Activated gamma-delta T cell (primary cell): ENCODE data around the gene PPP1R36.
"Not testable (repeated sequence)": the region's sequence is repeated elsewhere in the genome, so short reads cannot be mapped to it uniquely, and the experiment has no call there.

Source experiments
- DNase-seq: peaks from one replicate; lab custom pipeline; 2025; lab: John Stamatoyannopoulos, UW

The PPP1R36 gene

GRCh38 chr14:64569138-64569631 is 19.4 kb downstream of the PPP1R36 start:
- no peak for DNase-seq

GRCh38 chr14:64569646-64570045 is 19.9 kb downstream of the PPP1R36 start:
- DNase-seq = not testable (repeated sequence)

- DNase-seq = no peak
Observed at GRCh38 chr14:64572386-64573104, 22.8 kb downstream of the PPP1R36 start.

- DNase-seq = no peak
Observed at GRCh38 chr14:64573109-64573508, 23.3 kb downstream of the PPP1R36 start.

GRCh38 chr14:64574371-64575107 is 24.8 kb downstream of the PPP1R36 start:
- DNase-seq = no peak

- DNase-seq = no peak
Observed at GRCh38 chr14:64577211-64577610, 27.4 kb downstream of the PPP1R36 start.

- DNase-seq = no peak
Observed at GRCh38 chr14:64580467-64580866, 30.7 kb downstream of the PPP1R36 start.

GRCh38 chr14:64581363-64581762 is 31.6 kb downstream of the PPP1R36 start:
- DNase-seq = no peak

GRCh38 chr14:64581817-64582216 is 32.1 kb downstream of the PPP1R36 start:
- DNase-seq = no peak

GRCh38 chr14:64584190-64584589 is 34.4 kb downstream of the PPP1R36 start:
- DNase-seq = no peak

- DNase-seq = no peak
Observed at GRCh38 chr14:64591809-64592208, 42.0 kb downstream of the PPP1R36 start.

- DNase-seq = no peak
Observed at GRCh38 chr14:64594438-64594837, 44.7 kb downstream of the PPP1R36 start.

GRCh38 chr14:64598404-64598803 is 48.6 kb downstream of the PPP1R36 start:
- DNase-seq = no peak

GRCh38 chr14:64601571-64601970 is 51.8 kb downstream of the PPP1R36 start:
- DNase-seq = no peak

- no peak for DNase-seq
Observed at GRCh38 chr14:64602826-64603225, 53.1 kb downstream of the PPP1R36 start.

- no peak for DNase-seq
Observed at GRCh38 chr14:64604001-64604400, 54.2 kb downstream of the PPP1R36 start.

- DNase-seq = no peak
Observed at GRCh38 chr14:64604881-64605280, 55.1 kb downstream of the PPP1R36 start.

- DNase-seq = no peak
Observed at GRCh38 chr14:64605926-64606685, 56.3 kb downstream of the PPP1R36 start.

GRCh38 chr14:64610049-64610746 is 60.4 kb downstream of the PPP1R36 start:
- no peak for DNase-seq

- DNase-seq = no peak
Observed at GRCh38 chr14:64611358-64612020, 61.7 kb downstream of the PPP1R36 start.

GRCh38 chr14:64612021-64612380 is 62.2 kb downstream of the PPP1R36 start:
- DNase-seq = no peak
